Hematopoietic multipotent progenitor cell treated with erythropoietin and hydrocortisone succinate and interleukin-3 and kit ligand, for 17 days (in vitro differentiated cells): ENCODE results near the gene FASTKD3.
"Not testable (repeated sequence)": the region's sequence is repeated elsewhere in the genome, so short reads cannot be mapped to it uniquely, and the experiment has no call there.

Experiments used
- DNase-seq: peaks from one replicate; pipeline ENCODE4 v3.0.0-alpha.2; 2015; ENCODE audit warnings: low spot score

Gene FASTKD3

GRCh38 chr5:7868773-7869473 is at the start of gene FASTKD3, which contains the start of gene MTRR:
Gene FASTKD3 (minus strand): TSS chr5:7869031. CDS start chr5:7868083, 948 bp downstream.
Gene MTRR (plus strand): TSS chr5:7869148. CDS start chr5:7870795, 1,647 bp downstream.
- peak; percentile 82 for DNase-seq

DNA sequence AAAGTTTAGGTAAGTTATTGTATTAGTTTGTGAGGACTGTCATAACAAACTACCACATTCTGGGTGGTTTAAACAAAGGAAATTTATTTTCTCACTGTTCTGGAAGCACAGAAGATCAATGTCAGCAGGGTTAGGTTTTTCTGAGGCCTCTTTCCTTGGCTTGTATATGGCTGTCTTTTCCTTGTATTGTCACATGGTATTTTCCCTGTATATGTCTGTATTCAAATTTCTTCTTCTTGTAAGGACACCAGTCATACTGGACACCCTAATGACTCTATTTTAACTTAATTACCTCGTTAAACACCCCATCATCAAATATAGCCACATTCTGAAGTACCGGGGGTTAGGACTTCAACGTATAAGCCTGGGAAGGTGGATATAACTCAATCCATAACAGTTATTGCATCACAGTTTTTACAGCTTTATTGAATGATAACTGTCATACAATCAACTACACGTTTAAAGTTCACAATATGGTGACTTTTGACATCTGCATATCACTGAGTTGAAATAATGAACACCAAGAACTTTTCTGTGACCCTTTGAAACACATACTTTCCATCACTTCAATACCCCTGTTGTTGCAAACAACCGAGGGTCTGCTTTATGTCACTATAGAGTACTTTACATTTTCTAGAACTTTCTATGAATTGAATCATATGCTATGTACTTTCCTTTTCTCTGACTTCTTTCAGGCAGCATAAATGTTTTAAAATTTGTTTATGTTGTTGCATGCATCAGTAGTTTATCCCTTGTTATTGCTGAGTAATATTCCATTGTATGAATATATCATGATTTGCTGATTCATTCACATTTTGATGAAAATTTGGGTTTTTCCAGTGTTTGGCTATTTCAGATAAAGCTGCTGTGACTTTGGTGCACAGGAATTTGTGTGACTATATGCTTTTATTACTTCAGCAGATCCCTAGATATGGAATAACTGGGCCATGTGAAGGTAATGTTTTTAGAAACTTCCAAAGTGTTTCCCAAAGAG is 48.6 kb upstream of the FASTKD3 start:
- no peak for DNase-seq

DNA sequence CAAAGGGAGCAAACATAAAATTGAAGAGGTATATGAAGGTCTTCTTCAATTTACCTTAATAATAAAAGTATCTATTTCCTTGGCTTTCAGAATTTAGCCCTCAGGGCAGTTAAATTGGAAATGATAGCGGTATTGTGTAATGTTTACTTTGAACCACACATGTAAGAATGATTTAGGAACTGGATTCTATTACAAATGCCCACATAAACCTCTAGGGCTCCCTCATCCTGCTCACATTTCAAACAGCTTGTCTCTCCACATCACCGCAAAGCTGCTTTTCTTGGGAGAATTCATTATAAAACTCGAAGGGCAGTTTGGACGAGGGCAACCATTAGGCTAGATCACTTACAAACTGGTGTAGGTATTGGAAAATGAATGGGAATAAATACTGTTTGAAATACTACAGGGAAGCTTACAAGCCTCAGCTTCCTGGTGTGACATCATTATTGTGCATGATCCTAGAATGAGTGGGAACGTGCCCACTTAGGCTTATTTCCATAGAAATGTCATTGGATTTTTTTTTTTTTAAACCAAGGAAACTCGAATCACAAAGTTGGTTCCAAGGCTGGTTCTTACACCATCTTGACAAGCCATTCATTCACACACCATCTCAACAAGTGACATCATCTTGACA is 47.5 kb upstream of the FASTKD3 start:
- no peak for DNase-seq

GRCh38 chr5:7911429-7911771 is 42.6 kb upstream of the FASTKD3 start:
- not testable (repeated sequence) for DNase-seq

- DNase-seq, result no peak
Measured at GRCh38 chr5:7910738-7911428, 42.1 kb upstream of the FASTKD3 start.

GRCh38 chr5:7908317-7908716 is 39.5 kb upstream of the FASTKD3 start:
- DNase-seq, result no peak

DNA sequence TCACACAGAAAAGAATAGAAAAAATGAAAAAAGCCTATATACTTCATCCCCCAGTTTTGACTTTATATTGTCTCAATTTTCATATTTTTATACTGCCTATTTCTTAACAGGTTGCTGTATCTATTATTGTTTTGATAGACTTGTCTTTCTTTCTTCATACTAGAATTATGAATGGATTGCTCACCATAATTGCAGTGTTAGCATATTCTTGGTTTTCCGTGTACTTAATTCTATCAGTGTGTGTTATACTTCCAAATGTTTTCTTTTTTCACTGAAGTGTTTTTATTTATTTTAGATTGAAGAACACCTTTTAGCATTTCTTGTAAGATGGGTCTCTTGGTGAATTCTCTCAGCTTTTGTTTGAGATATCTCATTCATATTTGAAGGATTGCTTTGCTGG is 38.8 kb upstream of the FASTKD3 start:
- DNase-seq, result no peak

- no peak for DNase-seq
Measured at GRCh38 chr5:7904170-7904569, 35.3 kb upstream of the FASTKD3 start.

DNA sequence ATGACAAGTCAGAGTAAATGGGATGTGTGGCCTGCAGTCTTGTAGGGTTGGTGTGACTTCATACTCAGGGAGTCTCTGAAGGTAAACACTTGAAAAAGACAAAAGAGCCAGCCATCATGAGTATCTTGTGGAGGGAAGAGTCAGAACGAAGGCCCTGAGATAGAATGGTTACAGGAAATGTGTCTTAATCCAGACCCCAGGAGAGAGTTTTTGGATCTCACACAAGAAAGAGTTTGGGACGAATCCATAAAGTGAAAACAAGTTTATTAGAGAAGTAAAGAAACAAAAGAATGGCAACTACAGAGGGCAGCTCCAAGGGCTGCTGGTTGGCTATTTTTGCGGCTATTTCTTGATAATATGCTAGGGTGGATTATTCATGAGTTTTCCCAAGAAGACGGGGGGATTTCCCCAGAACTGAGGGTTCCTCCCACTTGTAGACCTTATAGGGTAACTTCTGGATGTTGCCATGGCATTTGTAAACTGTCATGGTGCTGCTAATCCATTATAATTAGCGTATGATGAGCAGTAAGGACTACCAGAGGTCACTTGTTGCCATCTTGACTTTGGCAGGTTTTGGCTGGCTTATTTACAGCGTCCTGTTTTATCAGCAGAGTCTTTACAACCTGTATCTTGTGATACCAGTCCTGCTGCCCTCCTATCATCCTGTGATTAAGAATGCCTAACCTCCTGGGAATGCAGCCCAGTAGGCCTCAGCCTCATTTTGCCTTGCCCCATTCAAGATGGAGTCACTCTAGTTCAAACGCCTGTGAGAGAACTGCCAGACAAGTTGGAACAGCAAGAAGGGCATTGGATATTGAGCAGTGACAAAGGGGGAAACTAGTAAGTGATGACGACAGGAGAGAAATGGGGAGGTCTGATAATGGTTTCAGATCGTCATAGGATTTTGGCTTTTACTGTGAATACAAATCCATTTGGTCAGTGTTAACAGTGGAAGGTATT is 34.1 kb upstream of the FASTKD3 start:
- DNase-seq, result no peak

GRCh38 chr5:7902201-7902600 is 33.4 kb upstream of the FASTKD3 start:
- DNase-seq, result no peak

GRCh38 chr5:7897014-7897600 is 28.3 kb upstream of the FASTKD3 start:
- peak; percentile 27 for DNase-seq

DNA sequence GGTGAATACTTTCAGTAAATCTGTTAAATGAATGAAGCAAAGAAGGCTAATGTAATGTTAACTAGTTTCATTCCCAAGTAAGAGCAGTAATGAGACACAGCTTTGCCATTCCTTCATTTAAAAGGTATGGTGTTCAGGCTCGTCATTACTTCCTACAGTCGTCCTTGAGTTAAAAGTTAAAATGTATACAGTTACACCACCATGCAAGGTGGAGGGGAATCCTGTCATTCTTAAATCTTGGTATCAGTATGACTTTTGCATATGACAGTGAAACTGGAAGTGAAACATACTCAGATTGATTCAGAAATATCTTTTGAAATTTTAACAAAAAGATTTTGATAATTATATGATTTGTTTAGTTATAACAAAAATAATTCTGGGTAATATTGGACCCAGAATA is 26.0 kb upstream of the FASTKD3 start:
- no peak for DNase-seq

- DNase-seq, result no peak
Measured at GRCh38 chr5:7894439-7894838, 25.6 kb upstream of the FASTKD3 start.

GRCh38 chr5:7888901-7889300 is 20.1 kb upstream of the FASTKD3 start:
- no peak for DNase-seq

DNA sequence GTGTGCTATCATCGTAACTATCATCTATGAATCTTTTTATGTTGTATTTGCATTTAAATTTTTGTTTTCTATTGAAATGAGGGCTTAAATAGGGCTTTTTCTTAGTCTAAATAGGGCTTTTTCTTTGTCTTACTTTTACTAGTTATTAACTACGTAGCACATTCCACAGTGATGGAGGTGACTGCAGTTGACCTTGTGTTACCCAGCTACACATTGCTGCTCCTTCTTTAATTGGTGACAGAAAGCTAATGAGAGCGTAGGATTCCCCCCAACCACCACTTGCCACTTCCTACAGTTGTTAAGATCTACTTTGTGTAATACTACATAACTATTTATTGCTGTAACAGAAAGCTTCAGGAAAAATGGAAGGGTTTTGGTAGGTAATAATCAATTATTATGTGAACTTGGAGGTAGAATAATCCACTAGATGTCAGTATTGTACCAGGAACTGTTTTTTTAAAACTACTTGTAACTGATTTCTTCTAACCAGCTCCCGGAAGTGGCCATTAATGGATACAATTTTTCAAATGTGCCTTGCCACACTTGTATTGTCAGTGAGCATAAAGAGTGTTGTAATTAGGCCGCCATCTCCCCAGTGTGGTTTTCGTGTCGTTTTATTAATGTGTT is 18.1 kb upstream of the FASTKD3 start:
- peak; percentile 50 for DNase-seq

GRCh38 chr5:7884491-7885267 is 15.8 kb upstream of the FASTKD3 start:
- DNase-seq, result no peak

- DNase-seq, result no peak
Measured at GRCh38 chr5:7882926-7883325, 14.1 kb upstream of the FASTKD3 start.

GRCh38 chr5:7881816-7882215 is 13.0 kb upstream of the FASTKD3 start:
- DNase-seq, result no peak

- no peak for DNase-seq
Measured at GRCh38 chr5:7881091-7881490, 12.3 kb upstream of the FASTKD3 start.
